ENCODE measurements around the gene PSTPIP2.
"Not testable (repeated sequence)": the region's sequence is repeated elsewhere in the genome, so short reads cannot be mapped to it uniquely, and the experiment has no call there.

PSTPIP2 gene

DNA sequence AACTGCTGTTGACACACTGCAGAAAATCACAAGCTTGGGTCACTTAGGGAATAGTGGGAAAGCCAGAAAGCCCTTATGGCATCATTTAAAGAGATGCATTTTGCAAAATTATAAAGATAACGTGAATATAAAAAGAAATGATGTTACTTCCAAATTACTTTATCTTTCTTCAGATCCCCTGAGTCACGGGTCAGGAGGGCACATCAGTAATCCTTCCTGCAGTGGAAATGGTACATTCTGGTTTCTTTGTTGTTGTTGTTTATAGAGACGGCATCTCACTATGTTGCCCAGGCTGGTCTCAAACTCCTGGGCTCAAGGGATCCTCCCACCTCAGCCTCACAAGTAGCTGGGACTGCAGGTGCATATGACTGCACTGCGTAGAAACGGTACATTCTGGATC is 95.1 kb downstream of the PSTPIP2 start:
- no peak for DNase-seq

DNA sequence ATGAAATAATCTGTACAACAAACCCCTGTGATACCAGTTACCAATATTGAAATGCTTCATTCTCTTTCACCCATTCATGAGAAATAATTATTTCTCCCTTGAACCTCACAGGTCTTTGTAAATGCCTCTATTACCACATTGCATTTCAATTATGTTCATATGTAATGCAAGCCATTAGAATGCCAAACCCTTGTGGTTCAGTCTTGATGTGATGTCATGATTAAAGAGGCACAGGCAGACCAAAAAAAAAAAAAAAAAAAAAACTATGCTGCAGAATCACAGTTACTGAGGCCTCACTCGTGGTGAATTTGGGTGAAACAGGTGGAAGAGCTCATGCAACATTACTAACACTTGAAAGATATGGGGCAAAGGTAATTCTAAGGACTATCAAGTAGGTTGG is 95.5 kb downstream of the PSTPIP2 start:
- no peak for DNase-seq

DNA sequence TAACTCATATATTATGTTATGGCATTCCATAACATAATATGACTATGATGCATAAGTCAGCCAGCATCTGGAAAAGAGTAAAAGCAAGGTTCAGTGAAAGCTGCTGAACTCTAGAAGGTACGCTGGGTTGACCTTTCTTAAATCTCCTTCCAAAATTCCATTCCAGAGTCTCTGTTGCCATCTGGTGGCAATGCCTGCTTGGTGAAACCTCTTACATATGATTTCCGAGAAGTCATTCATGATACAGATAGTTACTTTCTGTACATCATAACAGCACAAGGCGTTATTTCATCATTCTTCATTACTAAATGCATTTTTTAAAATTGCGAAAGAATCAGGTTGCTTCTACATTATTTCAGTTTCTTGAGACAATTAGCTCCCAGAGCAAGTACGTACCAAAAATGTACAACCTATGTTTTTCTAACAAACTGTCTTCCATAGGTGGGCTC is 97.9 kb downstream of the PSTPIP2 start:
- DNase-seq = peak; percentile 84

DNA sequence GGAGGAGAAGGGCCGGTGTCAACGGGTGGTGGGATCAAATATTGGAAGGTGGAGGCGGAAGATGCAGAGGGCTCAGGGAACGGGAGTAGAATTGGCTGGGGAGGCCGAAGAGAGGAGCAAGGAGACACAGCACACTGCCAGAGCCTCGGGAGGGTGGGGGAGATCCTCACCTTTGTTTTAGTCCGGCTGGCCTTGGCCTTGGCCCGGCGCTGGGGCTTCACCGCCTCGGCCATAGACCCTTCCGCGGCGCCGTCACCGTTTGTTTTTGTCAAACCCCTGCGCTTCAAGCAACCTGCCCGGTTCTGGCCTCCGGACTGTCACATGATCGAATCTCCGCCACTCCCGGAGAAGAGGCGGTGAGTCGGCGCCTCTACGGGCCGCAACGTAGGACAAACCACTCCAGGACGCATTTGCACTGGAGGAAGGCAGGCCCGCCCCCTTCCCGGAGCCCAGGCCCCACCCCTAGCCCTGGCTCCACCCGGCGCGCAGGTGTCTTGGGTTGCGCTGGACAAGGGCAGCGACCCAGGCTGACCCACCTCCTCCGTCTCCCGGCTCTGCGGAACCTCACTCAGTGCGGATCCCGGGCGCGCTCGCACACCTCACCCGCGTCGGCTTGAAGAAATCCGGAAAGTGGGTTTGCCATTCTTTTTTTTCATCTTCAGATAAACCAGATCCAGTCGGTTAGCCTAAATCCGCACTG is 104.9 kb downstream of the PSTPIP2 start, which contains the start of gene EPG5:
EPG5 (minus strand) TSS at position 323 of the 700 bp plus-strand sequence; CDS start at position 233, 90 bp downstream.
- peak; percentile 95 for DNase-seq

DNA sequence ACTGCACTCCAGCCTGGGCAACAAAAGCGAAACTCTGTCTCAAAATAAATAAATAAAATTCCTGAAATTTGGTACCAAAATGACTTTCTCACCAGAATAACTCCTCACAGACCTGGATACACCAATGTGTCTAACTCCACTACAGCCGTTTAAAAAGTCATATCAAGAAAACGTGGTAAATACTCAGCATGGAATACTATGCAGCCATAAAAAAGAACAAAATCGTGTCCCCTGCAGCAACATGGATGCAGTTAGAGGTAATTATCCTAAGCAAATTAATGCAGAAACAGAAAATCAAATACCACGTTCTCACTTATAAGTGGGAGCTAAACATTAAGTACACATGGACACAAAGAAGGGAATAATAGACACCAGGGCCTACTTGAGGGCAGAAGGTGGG is 107.1 kb downstream of the PSTPIP2 start:
- not testable (repeated sequence) for DNase-seq

DNA sequence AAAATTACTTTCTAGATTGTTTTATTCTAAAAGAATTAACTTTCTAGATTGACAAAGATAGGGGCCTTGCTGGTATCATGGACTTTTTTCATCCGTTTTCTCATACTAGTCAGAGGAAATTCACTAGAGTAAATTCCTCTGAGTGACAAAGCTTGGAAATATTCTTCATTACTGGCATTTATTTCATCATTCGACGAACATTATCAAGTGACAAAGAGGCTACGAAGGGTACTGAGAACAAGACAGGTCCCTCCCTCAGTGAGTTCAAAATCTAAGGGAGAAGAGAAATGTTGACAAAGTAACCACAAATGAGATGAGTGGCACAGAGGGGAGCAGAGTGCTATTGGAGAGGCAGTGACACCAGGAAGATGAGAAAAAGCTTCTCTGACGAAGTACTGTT is 109.2 kb downstream of the PSTPIP2 start:
- DNase-seq = peak; percentile 90

DNA sequence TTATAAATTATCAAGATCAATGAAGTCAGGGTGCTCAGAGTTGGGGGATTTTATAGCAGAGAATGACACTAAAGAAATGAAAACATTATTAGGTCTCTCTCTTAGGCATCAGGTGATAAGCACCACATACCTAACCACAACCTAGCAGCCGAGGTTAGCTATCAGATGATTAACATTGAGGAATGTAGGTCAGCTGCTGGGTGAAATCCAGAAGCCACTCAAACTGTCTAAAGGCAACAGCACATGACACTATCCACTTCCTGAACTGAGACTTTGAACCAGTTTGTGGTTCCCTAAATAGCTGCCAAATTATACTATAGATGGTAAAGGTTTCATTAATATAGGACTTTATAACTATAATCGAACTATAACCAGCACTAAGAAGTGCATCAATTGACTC is 109.6 kb downstream of the PSTPIP2 start:
- DNase-seq = peak; percentile 90

DNA sequence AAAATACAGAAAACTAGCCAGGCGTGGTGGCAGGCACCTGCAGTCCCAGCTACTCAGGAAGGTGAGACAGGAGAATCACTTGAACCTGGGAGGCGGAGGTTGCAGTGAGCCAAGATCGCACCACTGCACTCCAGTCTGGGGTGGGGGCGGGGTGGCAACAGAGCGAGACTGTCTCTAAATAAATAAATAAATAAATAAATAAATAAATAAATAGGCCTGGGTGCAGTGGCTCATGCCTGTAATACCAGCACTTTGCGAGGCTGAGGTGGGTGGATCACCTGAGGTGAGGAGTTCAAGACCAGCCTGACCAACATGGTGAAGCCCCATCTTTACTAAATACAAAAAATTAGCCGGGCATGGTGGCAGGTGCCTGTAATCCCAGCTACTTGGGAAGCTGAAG is 112.6 kb downstream of the PSTPIP2 start:
- not testable (repeated sequence) for DNase-seq

DNA sequence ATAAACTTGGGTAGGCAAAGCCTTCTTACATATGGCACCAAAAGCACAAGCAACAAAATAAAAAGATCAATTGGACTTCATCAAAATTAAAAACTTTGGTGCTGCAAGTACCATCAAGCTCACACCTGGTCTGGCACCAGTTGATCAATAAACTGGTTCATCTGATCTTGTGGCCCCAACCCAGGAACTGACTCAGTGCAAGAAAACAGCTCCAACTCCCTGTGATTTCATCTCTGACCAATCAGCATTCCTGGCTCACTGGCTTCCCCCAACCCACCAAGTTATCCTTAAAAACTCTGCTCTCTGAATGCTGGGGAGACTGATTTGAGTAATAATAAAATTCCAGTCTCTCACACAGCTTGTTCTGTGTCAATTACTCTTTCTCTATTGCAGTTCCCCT is 113.3 kb downstream of the PSTPIP2 start:
- peak; percentile 57 for DNase-seq

DNA sequence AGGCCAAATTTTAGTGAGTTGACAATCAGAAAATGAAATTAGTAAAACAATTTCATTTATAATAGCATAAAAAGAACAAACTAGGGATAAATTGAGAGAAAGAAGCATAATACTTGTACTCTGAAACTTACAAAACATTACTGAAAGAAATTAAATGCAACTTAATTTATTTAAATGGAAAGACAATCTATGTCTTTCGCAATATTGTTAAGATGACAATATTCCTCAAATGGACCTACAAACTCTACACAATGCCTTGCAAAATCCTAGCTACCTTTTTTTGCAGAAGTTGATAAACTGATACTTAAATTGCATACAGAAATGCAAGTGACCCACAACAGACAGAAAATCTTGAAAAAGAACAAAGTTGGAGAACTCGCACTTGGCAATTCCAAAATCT is 114.0 kb downstream of the PSTPIP2 start:
- DNase-seq = no peak

DNA sequence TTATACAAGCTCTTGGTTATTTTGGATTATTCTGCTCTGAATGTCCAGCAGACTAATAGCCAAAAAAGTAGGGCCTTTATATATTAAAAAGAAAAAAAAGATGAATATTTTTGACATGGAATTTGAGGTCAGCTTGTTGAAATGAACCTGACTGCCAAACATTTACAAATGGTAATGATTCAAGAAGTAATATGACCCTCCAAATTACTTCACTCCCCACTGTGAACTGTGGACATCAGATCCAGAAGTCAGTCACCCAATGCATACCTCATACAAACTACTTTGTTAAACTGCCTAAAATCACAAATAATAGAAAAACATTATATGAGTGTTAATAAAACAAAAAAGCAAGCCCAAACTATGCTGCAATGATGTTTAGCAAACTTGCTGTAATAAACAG is 115.0 kb downstream of the PSTPIP2 start:
- DNase-seq = peak; percentile 61

DNA sequence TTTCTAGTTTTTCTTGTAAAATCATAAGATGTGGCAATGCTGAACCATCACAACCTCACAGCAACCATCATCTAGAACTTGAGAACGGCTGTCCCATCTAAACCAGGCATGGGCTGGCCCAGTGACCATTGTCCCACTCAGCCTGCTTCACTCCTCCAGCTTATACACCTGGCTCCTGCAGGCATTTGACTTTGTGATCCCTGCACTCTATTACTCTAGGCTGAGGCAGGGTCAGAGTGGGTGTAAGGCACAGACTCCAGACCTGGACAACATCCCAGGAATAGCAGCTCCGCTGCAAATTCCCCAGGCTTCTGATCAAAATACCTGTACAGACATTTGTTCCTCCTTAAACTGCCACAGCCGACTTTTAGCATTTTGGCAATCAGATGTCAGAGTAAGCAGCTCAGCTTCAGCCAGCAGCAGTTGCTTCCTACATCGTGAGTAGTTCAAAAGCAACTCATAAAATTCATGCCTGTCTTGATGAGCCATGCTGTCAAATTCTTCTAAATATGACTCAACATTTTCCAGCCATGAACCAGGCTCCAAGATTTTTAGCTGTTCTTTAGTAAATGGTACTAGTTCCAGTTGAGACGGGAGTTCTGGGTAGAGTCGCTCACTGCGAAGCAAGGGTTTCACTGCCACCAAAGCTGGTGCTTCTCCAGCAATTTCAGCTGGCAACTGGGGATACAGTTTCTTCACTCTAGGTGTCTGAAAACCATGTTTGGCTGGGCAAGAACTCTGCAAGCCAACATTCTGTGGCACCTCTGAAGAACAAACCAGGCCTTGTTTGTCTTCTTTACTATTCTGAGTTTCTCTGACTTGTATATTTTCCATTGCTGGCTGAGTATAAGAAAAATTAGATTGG is 117.8 kb downstream of the PSTPIP2 start:
- DNase-seq = peak; percentile 95

DNA sequence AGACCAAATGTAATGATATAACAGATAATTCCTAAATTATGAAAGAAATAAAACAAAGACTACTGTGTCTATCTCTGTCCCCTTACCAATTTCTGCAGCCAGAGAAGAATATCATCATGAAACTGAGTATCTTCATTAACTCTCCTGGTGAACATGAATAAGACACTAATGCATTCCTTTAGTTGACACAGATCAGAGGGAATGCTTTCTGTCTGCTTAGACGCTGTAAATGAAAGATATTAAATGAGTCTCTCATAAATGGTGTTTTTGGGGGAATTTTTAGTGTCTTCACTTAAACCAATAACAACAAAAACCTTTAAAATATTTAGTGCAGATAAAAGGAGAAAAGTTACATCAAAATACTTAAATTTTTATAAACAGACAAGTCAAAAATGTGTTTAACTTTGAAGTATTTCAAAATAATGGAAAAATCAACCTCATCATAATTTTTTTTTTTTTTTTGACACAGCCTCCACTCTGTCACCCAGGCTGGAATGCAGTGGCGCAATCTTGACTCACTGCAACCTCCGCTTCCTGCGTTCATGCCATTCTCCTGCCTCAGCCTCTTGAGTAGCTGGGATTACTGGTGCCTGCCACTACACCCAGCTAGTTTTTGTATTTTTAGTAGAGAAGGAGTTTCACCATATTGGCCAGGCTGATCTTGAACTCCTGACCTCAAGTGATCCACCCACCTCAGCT is 120.9 kb downstream of the PSTPIP2 start:
- peak; percentile 94 for DNase-seq

DNA sequence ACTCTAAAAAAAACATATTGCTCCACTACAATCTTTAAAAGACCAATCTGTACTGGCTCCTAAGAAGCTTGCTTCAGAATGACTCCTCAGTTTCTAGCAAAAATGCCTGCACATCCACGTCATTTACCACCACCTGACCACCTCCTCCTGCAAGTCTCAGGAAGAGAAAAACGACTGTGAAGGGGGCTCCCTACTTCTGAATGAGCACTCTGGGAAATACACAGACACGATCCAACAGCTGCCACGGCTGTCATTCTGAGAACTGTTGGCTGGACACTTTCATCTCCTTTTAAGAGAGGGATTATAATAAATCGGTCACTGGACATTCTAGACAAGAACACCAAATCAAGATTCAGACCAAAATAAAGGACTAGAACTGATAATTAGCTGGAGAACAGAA is 126.4 kb downstream of the PSTPIP2 start:
- no peak for DNase-seq

DNA sequence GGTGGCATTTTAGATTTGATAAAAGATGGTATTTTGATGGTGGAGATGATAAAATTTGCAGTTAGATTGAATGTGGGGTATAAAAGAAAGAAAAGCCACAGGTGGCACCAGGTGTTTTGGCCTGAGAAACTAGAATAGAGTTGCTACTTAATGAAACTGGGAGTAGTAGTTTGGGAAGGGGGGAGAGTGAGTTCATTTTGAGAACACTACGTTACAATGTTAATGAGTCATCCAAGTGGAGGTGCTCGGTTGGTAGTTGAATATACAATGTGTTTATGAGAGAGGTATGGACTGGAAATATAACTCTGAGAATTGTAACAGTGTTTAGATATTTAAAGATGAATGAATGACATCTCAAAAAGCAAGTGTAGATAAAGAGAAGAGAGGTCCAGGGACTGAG is 131.3 kb downstream of the PSTPIP2 start:
- no peak for DNase-seq

DNA sequence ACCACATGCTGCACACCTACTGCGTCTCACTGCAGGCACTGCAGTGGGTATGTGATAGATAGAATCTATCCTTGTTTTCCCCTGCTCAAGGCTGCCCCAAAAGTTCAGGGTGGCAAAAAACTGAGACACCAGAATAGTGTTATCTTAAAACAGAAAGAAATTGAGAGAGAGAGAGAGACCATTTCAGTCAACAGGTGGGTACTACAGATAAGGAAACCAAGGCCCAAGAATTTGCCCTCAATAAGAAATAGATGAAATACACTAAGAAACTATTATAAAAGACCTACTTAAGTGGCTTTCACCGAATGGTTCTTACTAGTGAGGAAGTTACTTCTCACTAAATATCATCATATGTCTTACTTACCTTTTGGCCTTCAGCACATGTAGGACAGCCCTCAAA is 132.8 kb downstream of the PSTPIP2 start:
- no peak for DNase-seq

DNA sequence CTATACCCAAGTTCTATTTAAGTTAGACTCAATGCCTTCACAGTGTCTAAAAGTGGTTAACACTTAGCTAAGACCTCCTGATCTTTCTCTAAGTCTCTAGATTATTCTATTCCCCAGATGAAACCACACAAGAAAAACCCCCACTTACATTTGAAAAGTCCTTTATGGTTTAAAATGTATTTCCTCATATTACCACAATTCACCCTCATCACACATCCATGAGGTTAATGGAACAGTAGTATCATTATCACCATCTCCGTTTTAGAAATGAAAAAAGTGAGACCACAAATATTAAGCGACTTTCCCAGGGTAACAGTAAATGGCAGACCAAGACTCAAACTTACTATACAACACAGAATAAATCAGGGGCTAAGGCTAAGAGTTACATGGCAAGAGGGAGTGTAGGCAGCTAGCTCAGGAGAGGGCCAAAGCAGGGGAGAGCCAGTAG is 133.5 kb downstream of the PSTPIP2 start:
- no peak for DNase-seq

DNA sequence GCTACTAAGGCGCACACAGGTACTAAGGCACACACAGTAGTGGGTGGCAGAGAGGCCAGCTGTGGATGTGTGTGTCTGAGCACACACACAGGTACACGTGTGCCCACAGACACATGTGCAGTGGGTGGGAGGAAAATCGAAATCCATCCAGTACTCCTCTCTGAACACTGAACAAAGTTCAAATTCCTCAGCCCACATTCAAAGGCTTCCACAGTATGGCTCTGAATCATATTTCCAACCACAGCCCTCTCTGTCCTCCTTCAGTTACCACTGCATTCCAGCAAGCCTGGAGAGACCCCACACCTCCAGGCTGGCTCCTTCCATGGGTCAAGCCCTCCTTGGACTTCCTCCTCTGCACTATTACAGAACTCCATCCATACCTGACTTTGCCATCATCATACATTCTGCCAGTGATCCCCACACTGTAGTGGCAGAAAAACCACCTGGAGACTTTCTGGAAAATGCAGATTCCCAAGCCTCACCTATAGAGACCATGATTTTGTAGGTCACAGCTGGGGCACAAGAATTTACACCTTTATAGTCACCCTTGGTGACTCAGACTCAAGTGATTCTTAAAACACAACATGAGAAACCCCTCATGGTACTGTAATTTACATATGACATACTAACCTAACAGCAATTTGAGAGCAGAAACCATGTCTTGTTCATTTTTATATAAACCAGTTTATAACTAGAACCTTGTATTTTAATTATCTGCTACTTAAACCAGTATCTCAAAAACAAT is 136.3 kb downstream of the PSTPIP2 start:
- DNase-seq = peak; percentile 68
